Nephron (organoid): ENCODE results near the gene NFKBIE.

Experiments
- H3K27ac Mint-ChIP-seq, 3 experiments: 2 replicates each; pipeline ENCODE4 v1.8.0; 2020; ENCODE audit warnings: mixed read lengths in 3 of 3, mild to moderate bottlenecking in 2 of 3, moderate library complexity in 1 of 3
- H3K27me3 Mint-ChIP-seq: 2 replicates; pipeline ENCODE4 v1.8.0; 2021; ENCODE audit warnings: low read depth, mild to moderate bottlenecking, moderate library complexity, mixed read lengths
- H3K36me3 Mint-ChIP-seq: 2 replicates; pipeline ENCODE4 v1.8.0; 2020; ENCODE audit warnings: low read depth, mixed read lengths
- H3K4me1 Mint-ChIP-seq: 2 replicates; pipeline ENCODE4 v1.8.0; 2020; ENCODE audit warnings: mixed read lengths
- H3K4me3 Mint-ChIP-seq, 3 experiments: 2 replicates each; pipeline ENCODE4 v1.8.0; 2020; ENCODE audit warnings: mild to moderate bottlenecking in 3 of 3, mixed read lengths in 3 of 3, moderate library complexity in 2 of 3
- H3K9me3 Mint-ChIP-seq: 2 replicates; pipeline ENCODE4 v1.8.0; 2020; ENCODE audit warnings: mixed read lengths
- TF ChIP-seq, protein P1 (sequence below), 3 experiments: fragments of 200-600 bp; sonication (generic); IDR thresholded peaks; one replicate each; pipeline ENCODE4 v1.5.0; 2021; ENCODE audit warnings: antibody characterized with exemption in 3 of 3; ENCODE audit not compliant: unreplicated experiment in 3 of 3

NFKBIE gene

DNA sequence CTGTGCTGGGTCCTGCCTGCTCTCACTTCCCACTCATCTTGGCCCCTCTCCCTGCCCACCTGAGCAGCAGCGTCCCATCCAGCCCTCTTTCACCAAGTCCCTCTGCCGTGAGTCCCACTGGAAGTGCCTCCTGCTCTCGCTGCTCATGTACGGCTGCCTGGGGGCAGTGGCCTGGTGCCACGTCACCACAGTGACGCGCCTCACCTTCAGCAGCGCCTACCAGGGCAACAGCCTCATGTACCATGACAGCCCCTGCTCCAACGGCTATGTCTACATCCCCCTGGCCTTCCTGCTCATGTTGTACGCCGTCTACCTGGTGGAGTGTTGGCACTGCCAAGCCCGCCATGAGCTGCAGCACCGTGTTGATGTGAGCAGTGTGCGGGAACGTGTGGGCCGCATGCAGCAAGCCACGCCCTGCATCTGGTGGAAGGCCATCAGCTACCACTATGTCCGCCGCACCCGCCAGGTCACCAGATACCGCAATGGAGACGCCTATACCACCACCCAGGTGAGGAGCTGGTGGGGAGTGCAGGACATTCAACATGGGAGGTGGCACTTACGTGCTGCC is 7.7 kb upstream of the NFKBIE start:
- TF ChIP-seq, protein P1, sequence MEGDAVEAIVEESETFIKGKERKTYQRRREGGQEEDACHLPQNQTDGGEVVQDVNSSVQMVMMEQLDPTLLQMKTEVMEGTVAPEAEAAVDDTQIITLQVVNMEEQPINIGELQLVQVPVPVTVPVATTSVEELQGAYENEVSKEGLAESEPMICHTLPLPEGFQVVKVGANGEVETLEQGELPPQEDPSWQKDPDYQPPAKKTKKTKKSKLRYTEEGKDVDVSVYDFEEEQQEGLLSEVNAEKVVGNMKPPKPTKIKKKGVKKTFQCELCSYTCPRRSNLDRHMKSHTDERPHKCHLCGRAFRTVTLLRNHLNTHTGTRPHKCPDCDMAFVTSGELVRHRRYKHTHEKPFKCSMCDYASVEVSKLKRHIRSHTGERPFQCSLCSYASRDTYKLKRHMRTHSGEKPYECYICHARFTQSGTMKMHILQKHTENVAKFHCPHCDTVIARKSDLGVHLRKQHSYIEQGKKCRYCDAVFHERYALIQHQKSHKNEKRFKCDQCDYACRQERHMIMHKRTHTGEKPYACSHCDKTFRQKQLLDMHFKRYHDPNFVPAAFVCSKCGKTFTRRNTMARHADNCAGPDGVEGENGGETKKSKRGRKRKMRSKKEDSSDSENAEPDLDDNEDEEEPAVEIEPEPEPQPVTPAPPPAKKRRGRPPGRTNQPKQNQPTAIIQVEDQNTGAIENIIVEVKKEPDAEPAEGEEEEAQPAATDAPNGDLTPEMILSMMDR (IDR thresholded peaks at IDR 0.05; ENCODE audit: unreplicated experiment in 3 of 3) = no peak
- H3K27ac Mint-ChIP-seq = no peak overlapping the region

DNA sequence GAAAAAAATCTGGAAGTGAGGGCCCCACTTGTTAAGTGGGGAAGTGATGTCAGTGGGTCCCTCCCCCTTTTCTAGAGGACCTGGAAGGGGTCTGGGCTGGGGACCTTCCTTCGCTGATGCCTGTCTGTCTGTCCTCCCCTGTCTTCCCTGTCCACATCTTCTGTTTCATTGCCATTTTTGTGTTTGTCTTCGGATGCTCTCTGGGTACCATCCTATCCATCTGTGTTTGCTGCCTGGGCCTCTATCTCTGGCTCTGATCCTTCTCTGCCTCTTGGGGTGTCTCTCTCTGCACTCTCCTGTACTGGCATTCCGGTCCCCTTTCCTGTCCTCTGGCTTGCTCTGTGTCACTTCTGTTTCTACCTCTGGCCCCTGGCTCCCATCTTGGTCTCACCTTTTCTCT is 7.2 kb upstream of the NFKBIE start:
- Mint-ChIP-seq H3K36me3 (no peaks in the 10 kb centered on the region), H3K27ac (no peak overlapping the region), H3K4me1 (peaks cover 4% of the 10 kb centered on the region), H3K9me3 (no peaks in the 10 kb centered on the region), H3K4me3 (peak overlapping the region; percentile 60 to 74 (median 66)), H3K27me3 (peaks cover 57% of the 10 kb centered on the region)
- TF ChIP-seq, protein P1 (IDR thresholded peaks at IDR 0.05; ENCODE audit: unreplicated experiment in 3 of 3) = no peak

More for the DNA sequence above, 7.7 kb upstream of the NFKBIE start:
- Mint-ChIP-seq H3K36me3 (no peaks in the 10 kb centered on the region), H3K4me3 (peak overlapping the region; percentile 60 to 74 (median 66)), H3K9me3 (no peaks in the 10 kb centered on the region), H3K4me1 (no peaks in the 10 kb centered on the region), H3K27me3 (peaks cover 56% of the 10 kb centered on the region)

DNA sequence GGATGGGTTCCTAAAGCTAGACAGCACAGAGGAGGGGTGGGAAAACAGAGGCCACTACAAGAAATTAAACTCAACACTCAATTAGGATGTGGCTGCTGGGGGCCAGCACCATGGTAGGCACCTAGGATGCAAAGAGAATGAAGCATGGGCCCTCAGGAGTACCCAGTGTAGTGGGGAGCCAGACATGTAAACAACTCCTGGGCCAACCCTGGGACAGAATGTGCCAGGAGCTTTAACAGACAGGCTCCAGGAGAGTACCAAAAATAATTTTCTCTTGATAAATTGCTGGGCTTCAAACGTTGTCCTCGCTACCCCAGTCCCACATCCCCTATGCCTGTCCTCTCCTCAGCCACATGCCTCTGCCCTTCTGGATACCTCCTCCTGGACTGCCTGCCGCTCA is 6.6 kb upstream of the NFKBIE start:
- H3K4me3 Mint-ChIP-seq = peak overlapping the region; percentile 81 to 82 (median 82)
- H3K9me3 Mint-ChIP-seq = no peaks in the 10 kb centered on the region
- H3K27ac Mint-ChIP-seq = no peak overlapping the region
- H3K4me1 Mint-ChIP-seq = peaks cover 4% of the 10 kb centered on the region
- TF ChIP-seq, protein P1 (IDR thresholded peaks at IDR 0.05; ENCODE audit: unreplicated experiment in 3 of 3) = no peak
- peaks cover 57% of the 10 kb centered on the region for H3K27me3 Mint-ChIP-seq
- H3K36me3 Mint-ChIP-seq = no peaks in the 10 kb centered on the region

DNA sequence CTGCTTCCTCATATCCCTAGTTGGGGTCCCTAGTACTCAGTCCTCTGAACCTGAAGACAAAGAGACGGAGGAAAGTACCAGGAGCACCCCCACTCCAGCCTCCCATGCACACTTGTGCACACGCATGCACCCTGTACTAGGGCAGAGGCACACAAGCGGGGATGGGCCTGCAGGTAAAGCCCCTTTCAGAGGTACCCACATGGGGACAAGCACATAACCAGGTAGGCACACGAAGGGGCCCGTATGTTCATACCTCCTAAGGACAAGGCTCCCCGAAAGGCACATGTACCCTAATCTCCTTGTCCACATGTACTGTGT is 6.0 kb upstream of the NFKBIE start:
- H3K4me3 Mint-ChIP-seq = peak overlapping the region; percentile 81 to 82 (median 82)
- no peak overlapping the region for H3K27ac Mint-ChIP-seq
- H3K36me3 Mint-ChIP-seq = no peaks in the 10 kb centered on the region
- H3K9me3 Mint-ChIP-seq = no peaks in the 10 kb centered on the region
- H3K27me3 Mint-ChIP-seq = peaks cover 57% of the 10 kb centered on the region
- H3K4me1 Mint-ChIP-seq = peaks cover 4% of the 10 kb centered on the region
- TF ChIP-seq, protein P1 (IDR thresholded peaks at IDR 0.05; ENCODE audit: unreplicated experiment in 3 of 3) = no peak

DNA sequence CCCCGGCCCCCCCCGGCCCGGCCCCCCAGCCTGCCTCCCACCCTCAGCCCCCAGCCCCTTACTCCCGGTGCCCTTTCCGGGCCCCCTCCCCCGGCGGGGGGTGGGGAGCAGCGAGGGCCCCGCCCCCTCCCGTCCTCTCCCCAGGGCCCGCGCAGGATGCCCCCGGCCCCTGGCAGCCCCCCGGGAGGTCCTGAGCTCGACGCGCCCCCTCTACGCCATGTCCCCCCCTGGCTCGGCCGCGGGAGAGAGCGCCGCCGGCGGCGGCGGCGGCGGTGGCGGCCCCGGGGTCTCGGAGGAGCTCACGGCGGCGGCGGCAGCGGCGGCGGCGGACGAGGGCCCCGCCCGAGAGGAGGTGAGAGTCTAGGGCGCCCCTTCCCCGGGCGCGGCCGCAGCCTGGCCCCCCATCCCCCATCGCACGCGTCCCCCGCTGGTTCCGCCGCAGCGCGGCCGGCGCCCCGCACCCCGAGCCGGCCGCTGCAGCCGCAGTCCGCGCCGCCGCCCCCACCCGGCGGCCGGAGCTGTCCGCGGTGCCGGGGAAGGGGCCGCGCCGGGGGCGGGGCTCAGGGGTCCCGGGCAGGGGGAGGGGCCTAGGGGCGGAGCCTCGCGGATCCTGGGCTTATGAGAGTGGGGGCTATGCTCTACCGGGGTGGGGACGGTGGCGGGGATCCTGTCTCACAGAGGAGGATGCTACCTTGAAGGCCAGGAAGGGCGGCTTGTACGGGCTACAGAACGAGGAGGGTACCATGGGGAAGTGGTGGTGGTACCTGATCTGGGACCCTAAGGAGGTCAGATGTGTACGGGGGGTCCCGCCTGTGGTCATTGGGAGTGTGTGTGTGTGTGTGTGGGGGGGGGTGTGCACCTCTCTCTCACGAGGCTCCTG is 5.4 kb upstream of the NFKBIE start:
- TF ChIP-seq, protein P1 (IDR thresholded peaks at IDR 0.05; ENCODE audit: unreplicated experiment in 3 of 3) = no peak
- no peaks in the 10 kb centered on the region for H3K36me3 Mint-ChIP-seq
- peaks cover 57% of the 10 kb centered on the region for H3K27me3 Mint-ChIP-seq
- H3K4me3 Mint-ChIP-seq = peak overlapping the region; percentile 81 to 82 (median 82)
- no peaks in the 10 kb centered on the region for H3K9me3 Mint-ChIP-seq
- H3K4me1 Mint-ChIP-seq = peaks cover 4% of the 10 kb centered on the region
- no peak overlapping the region for H3K27ac Mint-ChIP-seq
